Measurements from ENCODE around the gene RHOB.

- no peak for TF ChIP-seq CTCF (IDR thresholded peaks at IDR 0.05)
- no peak for TF ChIP-seq POLR2A (IDR thresholded peaks at IDR 0.05)
Observed at GRCh38 chr2:20400306-20400705, 46.6 kb upstream of the RHOB start.
